Measurements from ENCODE around the gene FBXW7.

The FBXW7 gene

DNA sequence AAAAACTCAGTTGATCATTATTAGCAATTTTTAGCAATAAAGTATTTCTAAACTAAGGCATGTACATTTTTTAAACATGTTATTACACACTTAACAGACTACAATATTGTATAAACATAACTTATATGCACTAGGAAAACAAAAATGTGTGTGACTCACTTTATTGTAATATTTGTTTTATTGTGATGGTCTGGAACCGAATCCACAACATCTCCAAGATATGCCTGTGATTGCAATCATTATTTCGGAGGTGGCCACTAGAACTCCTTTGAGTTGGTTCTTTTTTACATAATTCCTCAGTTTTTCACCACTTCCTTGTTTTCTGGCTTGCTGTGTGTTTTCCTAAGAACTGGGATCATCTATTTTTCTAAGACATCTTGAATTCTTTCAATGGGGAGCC lies 53.7 kb downstream of the FBXW7 start:
- H3K4me3 ChIP-seq, result no peak overlapping the region
- no peak overlapping the region for H3K27ac ChIP-seq

DNA sequence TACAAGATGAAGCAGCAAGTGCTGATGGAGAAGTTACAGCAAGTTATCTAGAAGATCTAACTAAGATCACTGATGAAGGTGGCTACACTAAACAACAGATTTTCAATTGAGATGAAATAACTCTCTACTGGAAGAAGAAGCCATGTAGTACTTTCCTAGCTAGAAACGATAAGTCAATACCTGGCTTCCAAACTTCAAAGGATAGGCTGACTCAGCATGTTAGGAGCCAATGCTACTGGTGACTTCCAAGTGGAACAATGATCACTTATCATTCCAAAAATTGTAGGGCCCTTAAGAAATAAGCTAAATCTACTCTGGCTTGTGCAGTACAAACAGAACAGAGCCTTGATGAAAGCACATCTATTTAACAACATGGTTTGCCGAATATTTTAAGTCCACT lies 55.0 kb downstream of the FBXW7 start:
- Histone ChIP-seq H3K27ac (no peak overlapping the region), H3K4me3 (no peak overlapping the region)

DNA sequence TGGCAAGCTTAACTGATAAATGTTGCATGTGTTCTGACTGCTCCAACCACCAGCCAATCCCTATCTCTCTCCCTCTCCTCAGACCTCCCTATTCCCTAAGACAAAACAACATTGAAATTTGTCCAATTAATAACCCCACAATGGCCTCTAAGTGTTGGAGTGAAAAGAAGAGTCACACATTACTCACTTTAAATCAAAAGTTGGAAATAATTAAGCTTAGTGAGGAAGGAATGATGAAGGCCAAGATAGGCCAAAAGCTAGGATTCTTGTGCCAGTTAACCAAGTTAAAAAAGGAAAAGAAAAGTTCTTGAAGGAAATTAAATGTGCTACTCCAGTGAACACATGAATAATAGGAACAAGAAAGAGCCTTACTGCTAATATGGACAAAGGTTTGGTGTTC lies 55.6 kb downstream of the FBXW7 start:
- no peak overlapping the region for H3K27ac ChIP-seq

DNA sequence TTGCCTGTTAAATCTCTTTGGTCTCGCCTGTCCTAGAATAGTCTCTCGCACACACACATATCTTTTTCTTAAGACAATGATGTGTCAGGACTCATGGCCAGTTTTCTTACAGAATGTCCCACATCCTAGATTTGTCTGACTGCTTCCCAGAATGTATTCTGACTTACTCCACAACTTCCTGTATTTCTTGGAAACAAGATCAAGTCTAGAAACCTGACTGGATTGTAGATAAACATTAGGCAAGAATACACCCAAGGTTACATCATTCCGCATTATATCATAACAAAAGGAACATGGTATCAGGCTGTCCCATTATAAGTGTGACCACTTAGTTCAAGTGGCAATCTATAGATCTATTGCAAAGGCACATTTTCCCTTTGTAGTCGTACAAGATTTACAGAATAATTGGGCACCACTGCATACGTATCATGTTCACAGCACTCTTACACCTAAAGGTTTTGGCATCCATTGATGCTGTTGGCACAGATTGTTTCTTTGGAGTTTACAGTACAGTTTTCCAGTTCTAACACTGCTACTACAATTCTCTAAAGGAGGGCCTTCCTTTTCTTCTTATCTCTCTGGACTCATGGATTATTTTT lies 56.4 kb downstream of the FBXW7 start:
- H3K4me3 ChIP-seq, result no peak overlapping the region
- no peak overlapping the region for H3K27ac ChIP-seq

More for the DNA sequence above, 55.6 kb downstream of the FBXW7 start:
- no peak overlapping the region for H3K4me3 ChIP-seq

DNA sequence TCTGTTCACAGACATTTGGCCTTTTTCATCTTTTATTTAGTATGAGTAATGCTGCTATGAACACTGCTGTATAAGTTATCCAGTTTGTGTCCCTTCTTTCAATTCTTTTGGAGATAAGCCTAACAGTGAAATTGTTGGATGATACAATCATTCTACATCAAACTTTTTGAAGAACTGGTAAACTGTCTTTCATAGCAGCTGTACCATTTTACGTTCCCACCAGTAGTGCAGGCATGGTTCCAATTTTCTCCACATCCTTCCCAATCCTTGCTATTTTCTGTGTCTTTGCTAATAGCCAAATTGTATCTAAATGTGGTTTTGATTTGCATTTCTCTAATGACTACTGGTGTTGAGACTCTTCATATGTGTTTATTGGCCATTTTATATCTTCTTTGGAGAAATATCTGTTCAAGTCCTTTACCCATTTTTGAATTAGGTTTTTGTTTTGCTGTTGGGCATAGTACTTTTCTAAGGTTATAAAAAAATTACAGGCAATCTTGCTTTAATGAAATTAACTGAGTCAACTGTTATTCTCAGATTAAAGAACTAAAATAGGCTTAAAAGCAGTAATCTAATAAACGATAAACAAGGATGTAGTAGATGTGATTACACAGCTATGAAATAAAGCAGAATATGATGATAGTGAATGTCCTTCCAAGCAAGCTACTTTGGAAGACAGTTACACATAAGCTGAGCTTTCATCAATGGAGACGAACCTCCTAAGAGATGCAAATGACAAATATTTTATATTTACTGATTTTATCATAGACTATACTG lies 57.2 kb downstream of the FBXW7 start:
- Histone ChIP-seq H3K4me3 (no peak overlapping the region), H3K27ac (no peak overlapping the region)

DNA sequence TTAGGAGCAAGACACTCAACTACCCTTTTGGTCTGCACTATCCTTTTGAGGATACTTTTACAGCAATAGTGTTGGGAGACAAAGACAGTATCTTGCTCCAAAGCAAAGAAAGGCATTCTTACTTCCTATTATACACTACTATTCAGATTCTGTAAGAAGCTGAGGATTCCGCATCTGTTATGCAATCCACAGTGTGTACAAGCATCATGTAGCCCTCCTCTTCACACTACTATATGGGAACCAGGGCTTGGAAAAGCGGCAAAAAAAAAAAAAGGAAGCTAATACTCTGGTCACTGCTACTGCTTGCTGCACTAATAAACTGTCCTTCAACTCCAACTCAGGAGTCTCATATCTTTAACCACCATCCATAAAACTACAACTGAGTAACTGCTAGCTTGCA lies 59.1 kb downstream of the FBXW7 start:
- no peak overlapping the region for H3K4me3 ChIP-seq
- H3K27ac ChIP-seq, result no peak overlapping the region

DNA sequence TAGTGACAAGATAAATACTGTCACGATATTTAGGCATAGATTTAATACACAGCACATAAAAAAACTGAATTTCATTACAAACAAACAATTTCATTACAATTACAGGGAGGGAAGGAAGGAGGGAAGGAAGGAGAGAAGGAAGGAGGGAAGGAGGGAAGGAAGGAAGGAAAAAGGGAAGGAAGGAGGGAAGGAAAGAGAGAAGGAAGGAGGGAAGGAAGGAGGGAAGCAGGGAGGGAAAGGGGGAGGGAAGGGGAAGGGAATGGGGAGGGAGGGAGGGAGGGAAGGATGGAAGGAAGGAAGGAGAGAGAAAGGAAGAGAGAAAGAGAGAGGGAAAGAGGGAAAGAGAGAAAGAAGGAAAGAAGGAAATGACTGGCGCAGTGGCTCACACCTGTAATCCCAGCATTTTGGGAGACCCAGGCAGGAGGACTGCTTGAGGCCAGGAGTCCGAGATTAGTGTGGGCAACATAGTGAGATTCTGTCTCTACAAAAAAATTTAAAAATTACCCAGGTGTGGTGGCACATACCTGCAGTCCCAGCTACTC lies 64.6 kb downstream of the FBXW7 start:
- Histone ChIP-seq H3K4me3 (no peak overlapping the region), H3K27ac (no peak overlapping the region)

DNA sequence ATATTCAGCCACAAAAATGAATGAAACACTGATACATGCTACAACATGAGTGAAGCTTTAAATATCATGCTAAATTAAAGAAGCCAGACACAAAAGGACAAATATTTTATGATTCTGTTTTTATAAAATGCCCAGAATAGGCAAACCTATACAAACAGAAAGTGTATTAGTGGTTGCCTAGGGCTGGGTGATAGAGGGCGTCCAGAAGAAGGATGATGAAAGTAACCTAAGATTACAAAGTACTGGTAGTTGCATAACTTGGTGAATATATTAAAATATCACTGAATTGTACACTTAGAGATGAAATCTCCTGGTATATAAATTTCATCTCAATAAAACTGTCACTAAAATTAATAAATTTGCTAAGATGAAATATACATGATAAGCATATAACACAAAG lies 67.5 kb downstream of the FBXW7 start:
- H3K4me3 ChIP-seq, result no peak overlapping the region
- no peak overlapping the region for H3K27ac ChIP-seq

DNA sequence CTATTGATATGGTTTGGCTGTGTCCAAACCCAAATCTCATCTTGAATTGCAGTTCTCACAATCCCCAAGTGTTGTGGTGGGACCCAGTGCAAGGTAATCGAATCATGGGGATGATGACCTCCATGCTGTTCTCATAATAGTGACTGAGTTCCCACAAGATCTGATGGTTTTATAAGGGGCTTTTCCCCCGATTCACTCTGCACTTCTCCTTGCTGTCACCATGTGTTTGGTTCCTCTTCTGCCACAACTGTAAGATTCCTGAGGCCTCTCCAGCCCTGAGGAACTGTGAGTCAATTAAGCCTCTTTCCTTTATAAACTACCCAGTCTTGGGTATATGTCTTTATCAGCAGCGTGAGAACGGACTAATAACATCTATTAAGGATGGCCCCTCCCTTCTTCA lies 68.8 kb downstream of the FBXW7 start:
- Histone ChIP-seq H3K27ac (no peak overlapping the region), H3K4me3 (no peak overlapping the region)

DNA sequence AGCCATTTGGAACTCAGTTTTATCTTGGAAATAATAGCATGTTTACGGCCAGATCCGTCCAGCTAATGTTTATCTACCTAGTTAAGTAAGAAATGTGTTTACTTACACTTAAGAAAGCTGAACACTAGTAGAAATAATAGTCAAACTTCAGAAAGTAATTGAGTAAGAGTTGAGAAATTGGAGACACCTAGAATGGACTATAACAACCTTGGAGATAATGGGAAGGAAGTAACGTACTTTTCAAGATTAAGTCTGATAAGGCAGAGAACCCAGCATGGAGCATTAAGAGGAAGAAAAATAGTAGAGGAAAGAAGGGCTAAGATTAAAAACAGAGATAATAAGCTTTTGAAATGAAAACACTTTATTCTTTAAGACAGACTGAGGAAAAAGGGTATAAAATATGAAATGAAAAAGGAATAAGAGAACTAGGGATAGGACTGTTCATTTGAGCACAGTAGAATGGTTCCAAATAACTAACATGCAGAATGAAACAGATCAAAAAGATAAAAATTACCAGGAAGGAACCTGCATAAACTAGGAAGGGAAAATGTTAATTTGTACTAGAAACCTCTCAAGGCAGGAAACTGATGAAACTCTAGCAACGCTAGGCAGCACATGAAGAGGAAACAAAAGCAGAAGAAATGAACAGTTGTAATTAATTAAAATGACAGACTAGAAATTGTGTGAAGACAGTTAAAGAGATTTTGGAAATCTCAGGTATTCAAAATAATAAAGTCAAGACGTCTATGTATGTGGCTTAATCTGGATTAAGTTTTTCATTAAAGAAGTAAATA lies 71.7 kb downstream of the FBXW7 start:
- Histone ChIP-seq H3K4me3 (no peak overlapping the region), H3K27ac (no peak overlapping the region)

DNA sequence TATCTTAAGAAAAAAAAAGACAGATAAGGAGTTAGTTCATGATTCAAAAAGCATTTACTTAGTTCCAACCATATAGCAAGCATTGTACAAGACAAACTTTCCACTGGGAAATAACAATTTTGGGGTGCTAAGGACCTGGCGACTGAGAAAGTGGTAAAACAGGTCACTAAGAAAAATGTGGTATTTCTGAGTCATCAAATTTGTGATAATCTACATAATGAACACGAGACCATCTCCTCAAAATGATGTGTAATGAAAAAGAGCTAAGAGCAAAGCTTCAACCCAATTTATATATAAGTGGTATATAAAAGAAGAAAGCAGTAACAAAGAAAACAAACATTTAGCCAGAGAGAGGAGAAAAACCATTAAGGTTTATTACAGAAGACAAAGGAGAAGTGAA lies 72.3 kb downstream of the FBXW7 start:
- H3K27ac ChIP-seq, result no peak overlapping the region
- H3K4me3 ChIP-seq, result no peak overlapping the region

DNA sequence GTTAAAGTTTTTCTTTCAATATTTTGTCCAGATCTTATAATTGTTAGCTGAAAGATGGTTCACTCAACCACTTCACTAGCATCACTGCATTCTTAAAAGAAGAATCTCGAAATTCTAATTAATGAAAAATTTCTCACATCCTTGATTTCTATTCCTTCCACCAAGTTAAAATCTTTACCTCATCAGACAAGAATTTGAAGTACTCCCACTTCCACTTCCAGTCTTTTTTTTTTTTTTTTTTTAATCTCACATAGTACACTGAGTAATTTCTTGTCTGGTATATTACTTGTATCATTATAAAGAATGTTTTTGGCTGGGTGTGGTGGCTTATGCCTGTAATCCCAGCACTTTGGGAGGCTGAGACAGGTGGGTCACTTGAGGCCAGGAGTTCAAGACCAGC lies 73.2 kb downstream of the FBXW7 start:
- H3K27ac ChIP-seq, result no peak overlapping the region

DNA sequence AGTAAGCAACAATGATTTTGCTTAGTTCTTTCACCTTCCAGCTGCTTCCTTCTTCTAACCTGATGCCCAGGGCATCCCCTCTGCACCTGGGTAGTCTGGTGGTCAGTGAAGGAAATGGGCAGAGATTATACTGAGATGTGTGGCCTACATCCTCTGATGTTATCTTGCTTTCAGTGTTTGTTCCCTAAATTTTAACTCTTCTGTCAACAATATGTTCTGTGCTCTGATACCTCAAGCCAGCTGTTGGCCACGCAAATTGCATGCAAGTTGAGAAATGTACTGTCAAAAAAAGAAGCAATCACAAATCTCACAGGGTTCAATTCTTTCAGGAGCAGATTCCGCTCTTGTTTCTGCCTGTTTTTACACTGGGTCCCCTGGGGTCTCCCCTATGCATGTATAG lies 73.8 kb downstream of the FBXW7 start:
- Histone ChIP-seq H3K27ac (no peak overlapping the region), H3K4me3 (no peak overlapping the region)

More for the DNA sequence above, 73.2 kb downstream of the FBXW7 start:
- H3K4me3 ChIP-seq, result no peak overlapping the region

DNA sequence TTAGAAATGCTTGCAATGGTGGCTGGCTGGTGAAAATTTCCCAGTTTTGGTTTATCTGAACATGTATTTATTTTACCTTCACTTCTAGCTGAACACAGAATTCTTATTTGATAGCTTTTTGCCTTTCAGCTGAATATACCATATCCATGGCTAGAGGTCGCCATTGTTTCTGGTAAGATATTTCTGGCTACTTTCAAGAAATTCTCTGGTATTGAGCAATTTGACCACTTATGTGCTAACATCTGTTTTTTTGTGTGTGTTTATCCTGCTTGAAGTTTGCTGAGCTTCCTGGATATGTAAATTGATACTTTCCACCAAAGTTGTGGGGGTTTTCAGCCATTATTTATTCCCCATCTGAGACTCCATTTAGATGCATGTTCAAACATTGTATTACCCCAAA lies 75.4 kb downstream of the FBXW7 start:
- peak overlapping the region in 1 of 21 experiments; percentile 4 for H3K27ac ChIP-seq
- H3K4me3 ChIP-seq, result no peak overlapping the region

DNA sequence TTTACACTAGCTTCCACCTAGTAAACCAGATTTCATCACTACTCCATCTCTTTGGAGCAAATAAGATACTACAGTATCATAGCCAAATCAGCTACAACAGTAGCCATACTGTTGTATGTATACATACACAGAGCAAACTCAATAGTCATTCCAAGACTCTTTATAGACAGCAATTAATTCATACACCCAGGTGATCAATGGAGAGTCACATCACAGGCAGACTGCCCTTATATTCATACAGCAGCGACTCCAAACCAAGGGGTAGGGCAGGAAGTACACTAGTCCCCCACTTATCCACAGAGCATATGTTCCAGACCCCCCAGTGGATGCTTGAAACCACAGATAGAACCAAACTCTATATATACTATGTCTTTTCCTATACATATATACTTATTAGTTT lies 76.6 kb downstream of the FBXW7 start:
- Histone ChIP-seq H3K4me3 (no peak overlapping the region), H3K27ac (peak overlapping the region in 1 of 21 experiments; percentile 61)

DNA sequence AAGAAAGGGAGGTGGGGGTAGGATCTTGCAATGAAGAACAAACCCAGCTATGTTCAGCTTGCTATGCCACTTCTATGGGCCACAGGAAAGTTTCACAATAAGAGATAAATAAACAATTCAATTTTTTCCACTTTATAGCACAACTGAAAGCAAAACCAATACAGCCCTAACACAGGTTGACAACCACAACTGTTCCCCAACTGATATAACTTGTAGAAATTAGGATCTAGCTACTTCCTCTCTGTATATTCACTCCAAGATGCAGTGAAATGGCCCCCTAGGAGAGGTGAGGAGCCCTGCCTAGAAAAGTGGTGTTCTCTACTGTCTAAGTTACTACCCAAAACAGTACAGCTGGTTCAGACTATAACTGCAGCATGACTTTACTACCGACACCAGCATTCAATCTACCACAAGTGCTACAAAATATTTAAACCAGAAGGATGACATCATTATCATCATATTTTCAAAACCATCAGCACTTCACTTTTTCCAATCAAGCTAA lies 77.0 kb downstream of the FBXW7 start:
- Histone ChIP-seq H3K27ac (peak overlapping the region in 3 of 21 experiments; percentile 14 to 61 (median 40)), H3K4me3 (no peak overlapping the region)

DNA sequence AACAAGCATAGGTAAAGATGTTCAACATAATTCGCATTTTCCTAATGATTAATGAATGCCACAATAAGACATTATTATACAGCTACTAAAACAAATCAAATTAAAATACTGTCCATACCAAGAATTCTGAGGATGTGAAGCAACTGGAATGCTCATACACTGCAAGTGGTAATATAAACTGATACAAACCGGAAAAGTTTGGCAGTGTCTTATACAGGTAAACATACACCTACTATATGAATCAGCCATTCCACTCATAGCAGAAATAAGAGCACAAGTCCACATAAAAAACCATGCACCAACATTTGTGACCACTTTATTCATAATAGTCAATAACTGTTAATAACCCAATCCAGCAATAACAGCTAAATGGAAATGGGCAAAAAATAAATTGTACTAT lies 79.3 kb downstream of the FBXW7 start:
- H3K4me3 ChIP-seq, result peak overlapping the region in 1 of 7 experiments; percentile 1

DNA sequence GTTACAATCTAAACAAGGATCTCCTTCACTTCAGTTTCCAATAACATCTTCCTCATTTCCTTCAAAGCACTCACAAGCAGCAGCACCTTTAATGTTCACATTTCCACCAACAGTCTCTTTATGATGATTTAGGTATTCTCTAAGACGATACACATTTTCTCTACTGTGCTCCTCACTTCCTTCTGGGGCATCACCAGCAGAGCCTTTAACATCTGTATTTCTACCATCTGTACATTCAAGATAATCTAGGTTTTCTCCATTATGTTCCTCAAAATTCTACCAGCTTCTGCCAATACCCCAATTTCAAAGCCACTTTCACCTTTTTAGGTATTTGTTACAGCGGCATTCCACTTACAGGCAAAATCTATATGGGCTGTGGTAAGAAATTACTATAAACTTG lies 80.6 kb downstream of the FBXW7 start:
- Histone ChIP-seq H3K27ac (no peak overlapping the region), H3K4me3 (no peak overlapping the region)

More for the DNA sequence above, 79.3 kb downstream of the FBXW7 start:
- no peak overlapping the region for H3K27ac ChIP-seq

DNA sequence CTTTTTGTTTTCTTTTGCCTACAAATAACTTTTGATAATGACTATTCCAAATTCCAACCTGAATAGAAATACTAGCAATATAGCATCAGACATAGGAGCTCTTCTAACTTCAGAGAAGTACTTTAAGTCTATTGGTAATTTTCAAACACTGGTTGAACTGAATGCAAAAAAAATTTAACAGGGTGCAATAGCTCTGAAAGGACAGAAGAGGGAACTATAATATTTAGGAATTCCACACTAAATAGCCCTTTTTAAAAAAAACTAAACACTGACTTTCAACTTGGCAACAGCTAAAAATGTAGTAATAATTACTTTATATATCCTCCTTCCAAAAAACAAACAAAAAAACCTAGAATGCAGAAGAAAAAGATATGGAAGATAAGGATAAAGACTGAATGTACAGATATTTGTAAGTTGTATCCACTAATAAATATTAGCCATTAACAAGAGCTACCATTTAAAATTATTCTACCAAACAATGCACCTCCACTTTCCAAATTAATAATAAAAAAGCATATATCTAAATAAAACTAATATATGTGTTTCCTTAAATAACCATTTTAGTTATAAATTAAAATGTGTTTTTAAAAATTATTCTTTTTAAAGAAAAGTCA lies 81.4 kb downstream of the FBXW7 start:
- Histone ChIP-seq H3K27ac (no peak overlapping the region), H3K4me3 (no peak overlapping the region)

DNA sequence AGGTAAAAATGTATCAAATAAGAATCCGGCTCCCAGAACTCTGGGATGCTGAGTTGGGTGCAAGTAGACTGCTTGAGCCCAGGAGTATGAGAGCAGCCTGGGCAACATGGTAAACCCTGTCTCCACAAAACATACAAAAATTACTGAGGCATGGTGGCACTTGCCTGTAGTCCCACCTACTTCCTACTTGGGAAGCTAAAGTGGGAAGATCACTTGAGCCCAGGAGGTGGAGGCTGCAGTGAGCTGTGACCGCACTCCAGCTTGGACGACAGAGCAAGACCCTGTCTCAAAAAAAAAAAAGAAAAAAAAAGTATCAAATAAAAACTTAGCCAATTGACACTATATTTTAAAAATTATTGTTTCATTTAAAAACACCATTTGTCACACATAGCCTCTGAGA lies 84.4 kb downstream of the FBXW7 start:
- no peak overlapping the region for H3K27ac ChIP-seq
- no peak overlapping the region for H3K4me3 ChIP-seq

All from skin epidermis (tissue), 12 donors.